GM21723 (cell line): Measurements from ENCODE around the gene CENPE.

Source experiments
- ATAC-seq: cut with Tn5 transposase; IDR thresholded peaks from one replicate; pipeline ENCODE4 v1.9.1; 2021; ENCODE audit warnings: mild to moderate bottlenecking, moderate library complexity; ENCODE audit not compliant: unreplicated experiment

The CENPE gene

DNA sequence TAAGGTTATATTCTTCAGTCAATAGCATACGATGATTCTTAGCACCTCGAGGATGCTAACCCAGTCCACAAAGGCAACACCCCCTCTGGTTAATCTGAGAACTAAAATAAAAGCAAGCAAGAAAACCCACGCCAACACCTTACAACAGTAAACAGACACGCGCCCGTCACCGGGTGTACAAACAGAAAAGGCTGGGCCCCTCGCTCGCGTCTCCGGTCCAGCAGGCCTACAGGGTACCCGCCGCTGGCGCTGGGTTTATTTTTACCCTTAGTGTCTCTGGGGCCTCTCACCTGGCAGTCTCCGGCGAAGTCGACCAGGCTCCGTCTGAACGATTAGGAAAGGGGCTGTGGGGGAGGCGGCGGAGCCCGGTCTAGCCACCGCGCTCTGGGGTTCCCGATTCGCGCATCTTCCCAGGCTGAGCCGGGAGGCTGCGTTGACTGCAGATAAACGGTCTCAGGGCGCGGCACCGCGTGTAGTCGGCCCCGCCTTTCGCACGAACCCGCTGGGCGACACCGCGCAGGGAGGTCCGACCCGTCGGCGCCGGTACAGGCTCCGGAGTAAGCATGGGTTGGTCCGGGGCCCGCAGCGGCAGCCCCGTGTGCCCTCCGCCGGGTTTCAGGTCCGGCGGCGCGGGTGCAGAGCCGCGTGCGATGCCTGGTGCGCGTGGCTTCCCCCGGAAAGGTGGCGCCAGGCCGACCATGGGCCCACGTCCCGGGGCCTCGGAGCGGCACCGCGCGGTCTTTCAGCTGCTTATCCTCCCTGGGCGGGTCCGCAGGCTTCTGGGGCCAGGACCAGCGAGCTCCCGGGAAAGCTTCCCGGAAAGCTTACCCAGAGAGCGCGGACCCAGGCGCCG is 122.0 kb downstream of the CENPE start:
- ATAC-seq = peak; percentile 56

DNA sequence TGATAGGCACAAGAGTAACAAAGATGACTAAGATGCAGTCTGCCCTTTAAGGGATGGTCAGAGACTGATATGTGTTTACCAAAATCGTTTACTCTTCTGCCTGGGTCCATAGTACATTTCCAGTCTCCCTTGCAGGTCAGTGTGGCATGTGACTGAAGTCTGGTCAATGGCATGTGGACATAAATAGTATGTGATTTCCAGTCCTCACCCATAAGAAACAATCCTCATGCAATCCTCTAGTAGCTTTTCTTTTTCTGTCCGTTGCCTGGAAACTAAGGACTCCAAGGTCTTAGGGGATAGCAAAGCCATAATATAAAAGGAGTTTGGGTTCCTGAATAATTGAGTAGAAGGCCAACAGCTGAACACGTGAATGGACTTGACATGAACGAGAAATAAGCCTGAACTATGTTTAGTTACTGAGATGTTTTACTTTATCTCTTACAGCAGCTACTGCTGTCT is 122.7 kb downstream of the CENPE start:
- ATAC-seq = peak; percentile 1

DNA sequence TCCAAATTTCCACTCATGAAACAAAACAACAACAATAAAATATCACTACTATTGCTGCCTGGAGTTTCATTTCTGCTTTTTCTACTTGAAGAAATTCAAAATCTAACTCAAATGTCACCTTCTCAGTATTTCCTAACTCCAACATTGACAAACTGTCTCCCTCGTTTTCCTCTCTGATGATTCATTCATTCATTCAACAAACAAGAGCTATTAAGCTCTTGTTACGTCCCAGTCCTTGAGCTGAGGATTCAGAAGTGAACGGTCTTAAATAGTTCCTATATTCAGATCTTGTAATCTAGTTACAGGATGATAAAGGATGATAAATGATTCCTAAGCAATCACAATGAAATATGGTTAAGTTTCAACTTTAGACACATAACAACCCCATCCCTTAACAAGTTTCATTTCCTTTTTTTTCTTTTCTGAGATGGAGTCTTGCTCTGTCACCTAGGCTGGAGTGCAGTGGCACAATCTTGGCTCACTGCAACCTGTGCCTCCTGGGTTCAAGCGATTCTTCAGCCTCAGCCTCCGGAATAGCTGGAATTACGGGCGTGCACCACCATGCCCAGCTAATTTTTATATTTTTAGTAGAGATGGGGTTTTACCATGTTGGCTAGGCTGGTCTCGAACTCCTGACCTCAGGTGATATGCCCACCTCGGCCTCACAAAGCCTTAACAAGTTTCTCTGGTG is 123.3 kb downstream of the CENPE start:
- ATAC-seq = peak; percentile 39

DNA sequence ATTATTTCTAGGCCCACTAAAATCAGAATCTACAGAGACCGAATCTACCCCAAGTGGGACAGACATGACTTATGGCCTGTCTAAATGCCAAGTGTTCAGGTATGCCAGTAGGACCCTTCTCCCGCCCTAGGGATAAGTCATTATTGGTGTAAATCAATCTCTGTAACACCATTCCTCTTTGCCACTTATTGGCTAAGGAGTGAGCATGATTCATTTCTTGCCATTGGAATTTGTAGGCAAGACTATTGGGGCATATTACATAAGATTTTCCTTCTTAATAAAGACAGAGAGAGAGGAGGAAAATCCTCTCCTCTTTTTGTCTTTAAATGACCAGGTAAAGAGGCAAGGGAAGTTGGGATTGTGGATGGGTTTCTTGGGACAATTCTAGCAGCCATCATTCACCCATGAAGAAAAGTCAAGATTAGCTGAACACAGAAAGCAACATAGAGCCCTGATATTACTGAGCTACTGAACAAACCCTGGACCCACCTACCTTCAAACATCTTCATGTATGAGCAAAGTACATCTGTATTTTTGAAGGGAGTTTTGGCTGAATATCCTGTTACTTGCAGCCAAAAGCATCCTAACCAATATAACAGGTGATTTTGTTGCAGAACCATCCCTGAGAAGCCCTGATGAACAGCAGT is 124.2 kb downstream of the CENPE start:
- no peak for ATAC-seq

DNA sequence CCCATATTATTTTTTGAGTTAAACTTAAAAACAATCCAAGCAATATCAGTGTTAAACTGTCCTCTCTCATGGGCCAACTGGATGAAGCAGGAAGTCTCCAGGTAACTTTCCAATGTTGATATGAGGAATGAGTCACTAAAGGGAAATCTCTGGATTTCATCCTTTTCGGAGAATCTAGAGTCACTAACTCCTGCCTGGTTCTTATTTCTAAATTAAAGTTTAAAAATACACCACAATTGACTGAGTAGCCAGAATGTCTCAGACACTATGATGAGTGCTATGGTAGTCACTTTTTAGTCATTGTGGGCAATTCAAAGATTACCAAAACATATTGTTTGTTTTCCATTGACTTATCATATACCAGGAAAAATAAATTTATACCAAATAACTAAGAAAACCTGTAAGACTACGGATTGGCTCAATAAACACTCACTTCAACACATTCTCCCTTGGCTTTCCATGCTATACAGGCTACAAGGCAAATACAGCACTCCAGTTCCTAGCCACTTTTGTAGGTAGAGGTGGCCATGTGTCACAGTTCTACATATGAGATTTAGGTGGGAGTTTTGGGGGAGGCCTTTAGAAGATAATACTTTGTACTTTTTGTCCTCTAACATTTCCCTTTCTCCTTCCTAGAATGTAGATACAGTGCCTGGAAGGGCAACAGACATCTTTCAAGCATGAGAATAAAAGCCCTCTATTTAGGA is 130.1 kb downstream of the CENPE start:
- ATAC-seq = no peak

DNA sequence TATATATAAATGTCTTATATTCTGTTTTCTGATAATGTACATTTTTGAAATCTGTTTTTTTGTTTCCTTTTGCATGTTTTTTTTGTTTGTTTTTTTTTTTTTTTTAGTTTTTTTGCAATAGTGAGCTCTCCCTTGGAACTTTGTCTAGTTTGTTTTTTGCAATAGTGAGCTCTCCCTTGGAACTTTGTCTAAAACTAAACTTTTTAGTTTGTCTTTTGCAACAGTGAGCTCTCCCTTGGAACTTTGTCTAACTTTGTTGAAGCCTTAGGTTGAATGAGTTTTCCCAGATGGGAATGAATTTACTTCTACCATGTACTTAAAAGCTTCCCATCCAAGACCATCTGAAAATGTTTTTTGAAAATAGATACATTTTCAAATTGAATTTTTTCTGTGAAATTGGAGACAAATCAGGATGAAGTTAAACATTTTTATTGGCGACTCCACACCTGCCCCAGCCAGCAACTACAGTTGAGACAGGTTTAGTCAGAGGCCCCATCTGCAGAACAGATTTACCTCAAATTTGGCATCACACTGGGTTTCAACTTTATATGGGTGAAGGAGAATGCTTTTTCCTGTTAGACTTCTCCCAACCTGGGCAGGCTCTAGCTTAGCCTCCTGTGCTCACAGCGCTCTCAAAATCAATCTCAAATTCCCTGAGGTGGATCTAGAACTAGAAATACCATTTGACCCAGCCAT is 137.5 kb downstream of the CENPE start:
- ATAC-seq = no peak
